Skin epidermis (tissue), 12 donors: ENCODE results near the gene ZNF346.

Source experiments
- H3K27ac ChIP-seq, 21 experiments: fragments of 200-600 bp; sonication (generic) in 11 of 21; one replicate each; pipeline ENCODE4 v1.5.0; 2020; ENCODE audit warnings: mild to moderate bottlenecking in 3 of 21, inconsistent platforms in 2 of 21, moderate library complexity in 2 of 21
- H3K4me3 ChIP-seq, 7 experiments: fragments of 200-600 bp; sonication (generic) in 2 of 7; one replicate each; pipeline ENCODE4 v1.5.0; 2020; ENCODE audit warnings: inconsistent platforms in 2 of 7, mild to moderate bottlenecking in 2 of 7, moderate library complexity in 1 of 7

ZNF346 gene

GRCh38 chr5:177049285-177049684 lies 26.8 kb downstream of the ZNF346 start:
- Histone ChIP-seq H3K4me3 (no peak overlapping the region), H3K27ac (no peak overlapping the region)

GRCh38 chr5:177064500-177065277 lies 42.2 kb downstream of the ZNF346 start:
- no peak overlapping the region for H3K4me3 ChIP-seq
- H3K27ac ChIP-seq = no peak overlapping the region

GRCh38 chr5:177065491-177065890 lies 43.0 kb downstream of the ZNF346 start:
- H3K4me3 ChIP-seq = no peak overlapping the region
- H3K27ac ChIP-seq = no peak overlapping the region

GRCh38 chr5:177066224-177066623 lies 43.7 kb downstream of the ZNF346 start:
- no peak overlapping the region for H3K27ac ChIP-seq
- no peak overlapping the region for H3K4me3 ChIP-seq

GRCh38 chr5:177067503-177067902 lies 45.0 kb downstream of the ZNF346 start:
- H3K27ac ChIP-seq = no peak overlapping the region
- H3K4me3 ChIP-seq = no peak overlapping the region

- Histone ChIP-seq H3K27ac (no peak overlapping the region), H3K4me3 (no peak overlapping the region)
These were observed 48.2 kb downstream of the ZNF346 start for GRCh38 chr5:177070536-177071191.

GRCh38 chr5:177071666-177072385 lies 49.3 kb downstream of the ZNF346 start:
- Histone ChIP-seq H3K4me3 (no peak overlapping the region), H3K27ac (no peak overlapping the region)

- H3K27ac ChIP-seq = no peak overlapping the region
- H3K4me3 ChIP-seq = no peak overlapping the region
These were observed 54.8 kb downstream of the ZNF346 start for GRCh38 chr5:177077335-177077734.

- Histone ChIP-seq H3K4me3 (no peak overlapping the region), H3K27ac (no peak overlapping the region)
These were observed 57.1 kb downstream of the ZNF346 start for GRCh38 chr5:177079606-177080005.

GRCh38 chr5:177080265-177080664 lies 57.8 kb downstream of the ZNF346 start:
- Histone ChIP-seq H3K4me3 (no peak overlapping the region), H3K27ac (no peak overlapping the region)

- Histone ChIP-seq H3K27ac (no peak overlapping the region), H3K4me3 (no peak overlapping the region)
These were observed 59.4 kb downstream of the ZNF346 start for GRCh38 chr5:177081859-177082258.

GRCh38 chr5:177083357-177083756 lies 60.9 kb downstream of the ZNF346 start:
- Histone ChIP-seq H3K27ac (no peak overlapping the region), H3K4me3 (no peak overlapping the region)

- H3K27ac ChIP-seq = no peak overlapping the region
- no peak overlapping the region for H3K4me3 ChIP-seq
These were observed 61.7 kb downstream of the ZNF346 start for GRCh38 chr5:177084175-177084574.

- Histone ChIP-seq H3K27ac (no peak overlapping the region), H3K4me3 (peak overlapping the region in 3 of 7 experiments; percentile 32 to 46 (median 35))
These were observed 63.6 kb downstream of the ZNF346 start for GRCh38 chr5:177085985-177086653.

GRCh38 chr5:177086654-177087397 lies 64.3 kb downstream of the ZNF346 start, which contains the start of gene FGFR4:
FGFR4 (plus strand) TSS chr5:177086915; CDS start chr5:177089603, 2,688 bp downstream.
- H3K4me3 ChIP-seq = peak within 1 kb of the TSS; percentile 5 to 46 (median 32)
- no peak within 1 kb of the TSS for H3K27ac ChIP-seq

- Histone ChIP-seq H3K4me3 (peak overlapping the region in 6 of 7 experiments; percentile 5 to 46 (median 34)), H3K27ac (no peak overlapping the region)
These were observed 65.0 kb downstream of the ZNF346 start for GRCh38 chr5:177087398-177088005.

GRCh38 chr5:177089127-177089526 lies 66.6 kb downstream of the ZNF346 start:
- Histone ChIP-seq H3K27ac (no peak overlapping the region), H3K4me3 (no peak overlapping the region)

GRCh38 chr5:177089825-177090641 lies 67.5 kb downstream of the ZNF346 start:
- no peak overlapping the region for H3K27ac ChIP-seq

More at GRCh38 chr5:177089825-177090641, 67.5 kb downstream of the ZNF346 start:
- H3K4me3 ChIP-seq = no peak overlapping the region
